Tibial nerve (tissue), 4 donors: Measurements from ENCODE around the gene SHISA4. TPM values are rescaled to one million over a fixed set of nuclear protein-coding genes. Genes with fewer than 3 reads are reported as not detected.
A peak's percentile ranks its signal among the peaks of the same experiment; 100 is the strongest.

Experiments
- DNase-seq, 2 donors: peaks; one replicate each; pipeline ENCODE4 v3.0.0-alpha.2; 2019; ENCODE audit warnings: low spot score in 2 of 2
- H3K27ac ChIP-seq, 4 donors: fragments of 200-600 bp; sonication (generic) in 3 of 4; one replicate each; pipeline ENCODE4 v1.5.1; 2017 to 2019; ENCODE audit warnings: mild to moderate bottlenecking in 1 of 4
- H3K27me3 ChIP-seq, 2 donors: fragments of 200-600 bp; sonication (generic) in 1 of 2; one replicate each; pipeline versions ENCODE4 v1.5.1 to v1.6.0; 2017 to 2019
- H3K36me3 ChIP-seq, 3 donors: fragments of 200-600 bp; sonication (generic); one replicate each; pipeline ENCODE4 v1.5.1; 2018 to 2019
- H3K4me1 ChIP-seq, 4 donors: fragments of 200-600 bp; sonication (generic) in 3 of 4; one replicate each; pipeline ENCODE4 v1.5.1; 2017 to 2019
- H3K4me3 ChIP-seq, 4 donors: fragments of 200-600 bp; sonication (generic) in 3 of 4; one replicate each; pipeline ENCODE4 v1.5.1; 2017 to 2019; ENCODE audit warnings: mild to moderate bottlenecking in 1 of 4, moderate library complexity in 1 of 4
- H3K9me3 ChIP-seq, 4 donors: fragments of 200-600 bp; sonication (generic) in 3 of 4; one replicate each; pipeline ENCODE4 v1.5.1; 2017 to 2019
- CTCF ChIP-seq, 5 experiments: fragments of 200-600 bp in 3 of 5; fragments of 450-650 bp in 2 of 5; sonication (generic) in 3 of 5; IDR thresholded peaks; one replicate each; pipeline ENCODE4 v1.5.1; 2016 to 2019; ENCODE audit warnings: antibody characterized with exemption in 5 of 5, mild to moderate bottlenecking in 3 of 5, moderate library complexity in 2 of 5
- EP300 ChIP-seq, 2 donors: sonication (generic); formaldehyde crosslinking; IDR thresholded peaks; one replicate each; pipeline ENCODE4 v1.6.1; 2017; ENCODE audit warnings: antibody characterized with exemption in 2 of 2, mild to moderate bottlenecking in 1 of 2
- POLR2A ChIP-seq, 2 donors: fragments of 450-650 bp; IDR thresholded peaks; one replicate each; pipeline ENCODE4 v1.6.1; 2017; ENCODE audit warnings: antibody characterized with exemption in 2 of 2, mild to moderate bottlenecking in 2 of 2, moderate library complexity in 2 of 2
- WGBS, 2 donors: methylation state at CpG; one replicate each; pipeline ENCODE4 v1.1.5; 2018; 5-methylcytosine and 5-hydroxymethylcytosine counted together
- total RNA-seq, 4 donors: library from RNA; depleted of rRNA; stranded (reverse); fragments of >200 nt; gene quantifications; one replicate each; pipeline ENCODE4 v1.1.0, GENCODE V29; 2016

SHISA4 gene
- total RNA-seq, 4 donors from 2014 or later = 42.6 to 76.6 (median 66.4) TPM

- H3K9me3 ChIP-seq = no peaks in the 10 kb centered on the region
- H3K36me3 ChIP-seq = peaks cover 0 to 16% (median 0%) of the 10 kb centered on the region in 3 donors
- peak overlapping the region in 2 of 4 donors; percentile 31 to 68 for H3K27ac ChIP-seq
- TF ChIP-seq EP300 (IDR thresholded peaks at IDR 0.05) = no peak
- no peak for TF ChIP-seq POLR2A (IDR thresholded peaks at IDR 0.05)
- no peak for TF ChIP-seq CTCF (IDR thresholded peaks at IDR 0.05)
- no peaks in the 10 kb centered on the region for H3K27me3 ChIP-seq
- no peak overlapping the region for H3K4me3 ChIP-seq
- no peak for DNase-seq
- H3K4me1 ChIP-seq = peaks cover 0 to 20% (median 0%) of the 10 kb centered on the region in 4 donors
- 61 to 71% methylated on average over 5 of the region's 5 CpGs for WGBS, 2 donors
Measured at GRCh38 chr1:201925981-201926645, 37.4 kb downstream of the SHISA4 start.

GRCh38 chr1:201928266-201928665 is 39.6 kb downstream of the SHISA4 start:
- WGBS, 2 donors = 83 to 85% methylated on average over 3 of the region's 3 CpGs
- Histone ChIP-seq H3K9me3 (no peaks in the 10 kb centered on the region), H3K27ac (peak overlapping the region in 1 of 4 donors; percentile 21), H3K27me3 (no peaks in the 10 kb centered on the region), H3K4me3 (no peak overlapping the region), H3K4me1 (peaks cover 0 to 20% (median 0%) of the 10 kb centered on the region in 4 donors), H3K36me3 (peaks cover 0 to 19% (median 0%) of the 10 kb centered on the region in 3 donors)
- TF ChIP-seq CTCF (IDR thresholded peaks at IDR 0.05) = no peak
- no peak for TF ChIP-seq POLR2A (IDR thresholded peaks at IDR 0.05)
- no peak for TF ChIP-seq EP300 (IDR thresholded peaks at IDR 0.05)
- DNase-seq = no peak

GRCh38 chr1:201930137-201930536 is 41.4 kb downstream of the SHISA4 start:
- peaks cover 0 to 26% (median 0%) of the 10 kb centered on the region in 4 donors for H3K4me1 ChIP-seq

GRCh38 chr1:201930803-201931202 is 42.1 kb downstream of the SHISA4 start:
- Histone ChIP-seq H3K27me3 (no peaks in the 10 kb centered on the region), H3K27ac (peak overlapping the region in 1 of 4 donors; percentile 10), H3K36me3 (peaks cover 0 to 19% (median 0%) of the 10 kb centered on the region in 3 donors), H3K4me1 (peaks cover 0 to 20% (median 0%) of the 10 kb centered on the region in 4 donors), H3K9me3 (no peaks in the 10 kb centered on the region), H3K4me3 (no peak overlapping the region)
- no peak for DNase-seq
- 70 to 82% methylated on average over 5 of the region's 5 CpGs for WGBS, 2 donors
- no peak for TF ChIP-seq POLR2A (IDR thresholded peaks at IDR 0.05)
- no peak for TF ChIP-seq CTCF (IDR thresholded peaks at IDR 0.05)
- no peak for TF ChIP-seq EP300 (IDR thresholded peaks at IDR 0.05)

More at GRCh38 chr1:201930137-201930536, 41.4 kb downstream of the SHISA4 start:
- H3K4me3 ChIP-seq = no peak overlapping the region
- TF ChIP-seq POLR2A (IDR thresholded peaks at IDR 0.05) = no peak
- no peak for TF ChIP-seq EP300 (IDR thresholded peaks at IDR 0.05)
- no peak for TF ChIP-seq CTCF (IDR thresholded peaks at IDR 0.05)
- no peak overlapping the region for H3K27ac ChIP-seq
- H3K9me3 ChIP-seq = no peaks in the 10 kb centered on the region
- WGBS, 2 donors = 63 to 76% methylated on average over 4 of the region's 4 CpGs
- H3K36me3 ChIP-seq = peaks cover 0 to 19% (median 0%) of the 10 kb centered on the region in 3 donors
- no peaks in the 10 kb centered on the region for H3K27me3 ChIP-seq
- no peak for DNase-seq

- Histone ChIP-seq H3K27ac (peak overlapping the region in 2 of 4 donors; percentile 37 to 66), H3K4me1 (peaks cover 0 to 23% (median 0%) of the 10 kb centered on the region in 4 donors)
- DNase-seq = no peak
Measured at GRCh38 chr1:201933840-201934430, 45.2 kb downstream of the SHISA4 start.

More at GRCh38 chr1:201933840-201934430, 45.2 kb downstream of the SHISA4 start:
- 26 to 39% methylated on average over 5 of the region's 5 CpGs for WGBS, 2 donors
- no peaks in the 10 kb centered on the region for H3K27me3 ChIP-seq
- H3K9me3 ChIP-seq = no peaks in the 10 kb centered on the region
- TF ChIP-seq POLR2A (IDR thresholded peaks at IDR 0.05) (no peak), EP300 (IDR thresholded peaks at IDR 0.05) (peak in 1 of 2 donors; percentile 11), CTCF (IDR thresholded peaks at IDR 0.05) (no peak)
- peaks cover 0 to 19% (median 0%) of the 10 kb centered on the region in 3 donors for H3K36me3 ChIP-seq
- no peak overlapping the region for H3K4me3 ChIP-seq
